Mucosa of descending colon (tissue), 3 donors: ENCODE measurements around the gene UTP20. TPM values are rescaled to one million over a fixed set of nuclear protein-coding genes. Genes with fewer than 3 reads are reported as not detected.
"Not testable (repeated sequence)": the region's sequence is repeated elsewhere in the genome, so short reads cannot be mapped to it uniquely, and the experiment has no call there.

Experiments
- ATAC-seq: fragments of 200-7000 bp; cut with Tn5 transposase; one replicate; pipeline ENCODE4 v1.9.1; 2020; ENCODE audit warnings: mild to moderate bottlenecking, moderate library complexity
- DNase-seq, 3 donors: peaks; one replicate each; pipeline ENCODE4 v3.0.0-alpha.2; 2020
- H3K36me3 ChIP-seq: fragments of 200-600 bp; one replicate; pipeline ENCODE4 v1.8.0; 2021; ENCODE audit warnings: low read depth, mild to moderate bottlenecking
- H3K4me1 ChIP-seq: fragments of 200-600 bp; one replicate; pipeline ENCODE4 v1.8.0; 2021; ENCODE audit warnings: low read depth, mild to moderate bottlenecking
- H3K4me3 ChIP-seq: fragments of 200-600 bp; one replicate; pipeline ENCODE4 v1.8.0; 2021; ENCODE audit warnings: mild to moderate bottlenecking
- H3K9me3 ChIP-seq: fragments of 200-600 bp; one replicate; pipeline ENCODE4 v1.8.0; 2021; ENCODE audit warnings: mild to moderate bottlenecking
- CTCF ChIP-seq: fragments of 200-600 bp; IDR thresholded peaks from one replicate; pipeline ENCODE4 v1.8.0; 2022; ENCODE audit warnings: antibody characterized with exemption, mild to moderate bottlenecking
- intact Hi-C, 2 donors: fragments of 100-400 bp; cut with DNase I in 1 of 2; cut with micrococcal nuclease in 1 of 2; formaldehyde crosslinking; loops; one replicate each; pipeline versions ENCODE4 v1.11.0 to v1.11.1; 2022; cut with DNase I, micrococcal nuclease
- total RNA-seq, 3 donors: library from RNA; stranded (reverse); fragmentation: NEBNext Ultra II Directional in 2 of 3; extraction: Animal tissue kit (Norgen Biotek cat#: 25700) in 2 of 3; gene quantifications; one replicate each; pipeline versions ENCODE4 v1.2.1 to v1.2.4, GENCODE V29; 2021 to 2023
- donor health status: DM: no; HTN: no; CAD: no; lungs with moderate emphysema.
- donor health status: DM: no; HTN: no; CAD: no.
- donor health status: DM: no; HTN: yes; CAD: no.

UTP20 gene
- total RNA-seq, 3 donors from 2014 or later: 9.5 to 11.0 (median 10.2) TPM

- ATAC-seq (no peak), DNase-seq (no peak)
- intact Hi-C loops: no loop called here
- Histone ChIP-seq H3K4me3 (no peak overlapping the region), H3K36me3 (no peaks in the 10 kb centered on the region), H3K9me3 (no peaks in the 10 kb centered on the region), H3K4me1 (no peaks in the 10 kb centered on the region)
- TF ChIP-seq CTCF: no peak
These were observed 92.5 kb downstream of the UTP20 start for GRCh38 chr12:101372431-101372830.

- no peaks in the 10 kb centered on the region for H3K4me1 ChIP-seq
- DNase-seq (no peak), ATAC-seq (no peak)
- H3K4me3 ChIP-seq: no peak overlapping the region
- no peaks in the 10 kb centered on the region for H3K9me3 ChIP-seq
- TF ChIP-seq CTCF: no peak
- intact Hi-C loops: no loop called here
- H3K36me3 ChIP-seq: no peaks in the 10 kb centered on the region
These were observed 95.7 kb downstream of the UTP20 start for GRCh38 chr12:101375573-101375972.

DNA sequence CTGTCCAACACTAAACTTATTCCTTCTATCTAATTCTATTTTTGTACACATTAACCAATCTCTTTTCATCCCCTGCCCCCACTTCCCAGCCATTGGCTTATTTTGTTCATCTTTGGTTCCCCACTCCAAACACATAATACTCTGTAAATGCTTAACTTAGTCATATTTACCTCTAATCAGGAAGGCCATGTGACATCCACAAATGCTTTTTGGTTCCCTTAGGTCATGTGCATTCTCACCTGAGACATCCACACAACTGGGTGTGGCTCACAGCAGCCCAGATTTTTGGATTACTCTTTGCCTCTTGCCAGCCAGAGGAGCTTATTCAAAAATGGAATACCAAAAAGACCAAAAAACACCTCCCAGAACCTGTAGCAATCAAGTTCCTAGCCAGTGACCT lies 99.2 kb downstream of the UTP20 start:
- ATAC-seq: no peak
- H3K4me3 ChIP-seq: no peak overlapping the region
- TF ChIP-seq CTCF: no peak
- H3K4me1 ChIP-seq: no peaks in the 10 kb centered on the region
- H3K36me3 ChIP-seq: no peaks in the 10 kb centered on the region
- no peaks in the 10 kb centered on the region for H3K9me3 ChIP-seq
- DNase-seq: no peak
- intact Hi-C loops: no loop called here

DNA sequence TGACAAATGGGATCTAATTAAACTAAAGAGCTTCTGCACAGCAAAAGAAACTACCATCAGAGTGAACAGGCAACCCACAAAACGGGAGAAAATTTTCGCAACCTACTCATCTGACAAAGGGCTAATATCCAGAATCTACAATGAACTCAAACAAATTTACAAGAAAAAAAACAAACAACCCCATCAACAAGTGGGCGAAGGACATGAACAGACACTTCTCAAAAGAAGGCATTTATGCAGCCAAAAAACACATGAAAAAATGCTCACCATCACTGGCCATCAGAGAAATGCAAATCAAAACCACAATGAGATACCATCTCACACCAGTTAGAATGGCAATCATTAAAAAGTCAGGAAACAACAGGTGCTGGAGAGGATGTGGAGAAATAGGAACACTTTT lies 111.3 kb downstream of the UTP20 start:
- H3K9me3 ChIP-seq, intact Hi-C loops, DNase-seq, H3K36me3 ChIP-seq, H3K4me1 ChIP-seq, H3K4me3 ChIP-seq, ATAC-seq: not testable (repeated sequence)

GRCh38 chr12:101407049-101407435 lies 127.1 kb downstream of the UTP20 start:
- no peaks in the 10 kb centered on the region for H3K36me3 ChIP-seq
- H3K4me3 ChIP-seq: peak overlapping the region; percentile 69
- TF ChIP-seq CTCF: no peak
- intact Hi-C loops: no loop called here
- ATAC-seq (peak; percentile 28), DNase-seq (no peak)
- H3K9me3 ChIP-seq: no peaks in the 10 kb centered on the region
- peaks cover 10% of the 10 kb centered on the region for H3K4me1 ChIP-seq

DNA sequence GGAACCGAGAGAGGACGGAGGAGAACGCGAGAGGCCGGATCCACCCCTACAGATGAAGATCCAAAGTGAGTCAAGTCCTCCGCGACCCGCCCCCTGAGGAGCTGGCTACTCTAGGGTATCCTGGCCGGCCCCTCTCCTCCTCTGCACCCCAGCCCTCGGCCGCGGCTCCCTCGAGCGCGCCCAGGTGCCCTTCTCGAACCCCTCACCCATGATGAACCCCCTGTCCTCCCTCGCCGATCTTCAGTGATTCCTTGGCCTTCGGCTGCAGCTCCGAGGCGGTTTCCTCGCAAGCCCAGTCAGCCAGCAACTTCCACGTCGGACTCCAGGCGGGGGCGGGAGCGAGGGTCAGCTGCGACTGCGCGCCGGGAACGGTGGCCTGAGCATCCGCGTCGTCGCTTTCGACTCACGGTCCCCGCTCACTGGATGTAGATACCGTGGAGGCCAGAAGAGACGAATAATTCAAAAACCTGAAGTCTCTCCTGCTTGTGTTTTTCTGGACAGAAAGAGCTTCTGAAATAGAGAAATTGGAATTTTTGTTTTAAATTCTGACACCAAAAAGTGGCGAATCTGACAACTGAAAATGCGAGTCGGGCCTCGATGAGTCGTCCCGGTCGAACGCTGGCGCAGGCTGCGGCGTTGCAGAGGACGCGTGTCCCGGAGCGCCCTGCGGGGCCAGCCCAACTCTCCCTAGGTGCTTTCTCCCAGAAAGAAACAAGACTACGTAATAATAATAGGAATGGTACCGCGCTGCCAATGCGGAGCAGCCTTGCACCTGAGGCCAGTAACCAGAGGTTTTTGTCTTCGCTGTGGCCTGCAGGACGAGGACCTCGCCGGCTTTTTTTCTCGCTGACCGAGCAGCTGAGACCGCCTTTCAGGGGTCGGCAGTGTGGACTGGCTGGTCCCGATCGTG lies 127.8 kb downstream of the UTP20 start, which contains the start of gene ARL1:
Gene ARL1, minus strand, starts transcription at position 337 of the 910 bp plus-strand sequence. Its CDS starts 127 bp downstream, at position 210.
- DNase-seq: peak; percentile 88 to 91 (median 90)
- no peak for TF ChIP-seq CTCF
- peak within 1 kb of the TSS; percentile 69 for H3K4me3 ChIP-seq
- intact Hi-C loops: no loop called here
- ATAC-seq: peak; percentile 95
- H3K36me3 ChIP-seq: no peaks in the 10 kb centered on the region
- H3K9me3 ChIP-seq: no peaks in the 10 kb centered on the region
- peaks cover 10% of the 10 kb centered on the region for H3K4me1 ChIP-seq

- not testable (repeated sequence) for H3K4me3 ChIP-seq, H3K36me3 ChIP-seq
These were observed 130.3 kb downstream of the UTP20 start for GRCh38 chr12:101410169-101410568.

More at GRCh38 chr12:101410169-101410568, 130.3 kb downstream of the UTP20 start:
- intact Hi-C loops: loop anchor here in 1 of 2 donors (10.0 kb wide), 1 partner anchor 425 kb away; the partner anchor contains the start of gene GNPTAB
- not testable (repeated sequence) for DNase-seq, ATAC-seq, H3K9me3 ChIP-seq
- H3K4me1 ChIP-seq: peaks cover 10% of the 10 kb centered on the region
